HG03469 (cell line): ENCODE measurements around the gene DOC2A.
"Not testable (repeated sequence)": the region's sequence is repeated elsewhere in the genome, so short reads cannot be mapped to it uniquely, and the experiment has no call there.

Experiments used
- ATAC-seq: cut with Tn5 transposase; IDR thresholded peaks from one replicate; pipeline ENCODE4 v1.9.1; 2021; ENCODE audit warnings: mild to moderate bottlenecking, moderate library complexity, moderate number of reproducible peaks; ENCODE audit not compliant: unreplicated experiment

DOC2A gene

GRCh38 chr16:30027588-30028437 is 17.0 kb upstream of the DOC2A start:
- ATAC-seq = no peak

- ATAC-seq = no peak
These were observed 15.6 kb upstream of the DOC2A start for GRCh38 chr16:30026449-30026848.

GRCh38 chr16:30025574-30025973 is 14.7 kb upstream of the DOC2A start:
- no peak for ATAC-seq

DNA sequence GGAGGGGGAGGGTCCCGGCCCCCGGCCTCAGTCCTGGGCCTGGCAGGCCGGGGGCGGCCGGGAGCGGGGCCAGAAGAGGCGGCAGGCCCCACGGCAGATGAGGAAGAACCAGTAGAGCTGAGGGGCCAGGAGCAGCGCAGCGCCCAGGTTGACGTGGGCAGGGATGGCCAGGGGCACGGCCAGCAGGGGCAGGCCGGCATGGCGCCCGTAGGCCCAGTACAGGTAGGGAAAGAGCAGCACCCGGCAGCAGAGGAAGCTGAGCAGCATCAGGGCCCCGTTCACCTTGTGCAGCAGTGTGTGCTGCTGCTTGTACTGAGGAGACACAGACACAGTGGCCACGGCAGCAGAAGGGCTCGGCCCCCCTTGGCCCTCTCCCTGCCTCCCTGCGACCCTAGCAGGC is 14.3 kb upstream of the DOC2A start:
- no peak for ATAC-seq

DNA sequence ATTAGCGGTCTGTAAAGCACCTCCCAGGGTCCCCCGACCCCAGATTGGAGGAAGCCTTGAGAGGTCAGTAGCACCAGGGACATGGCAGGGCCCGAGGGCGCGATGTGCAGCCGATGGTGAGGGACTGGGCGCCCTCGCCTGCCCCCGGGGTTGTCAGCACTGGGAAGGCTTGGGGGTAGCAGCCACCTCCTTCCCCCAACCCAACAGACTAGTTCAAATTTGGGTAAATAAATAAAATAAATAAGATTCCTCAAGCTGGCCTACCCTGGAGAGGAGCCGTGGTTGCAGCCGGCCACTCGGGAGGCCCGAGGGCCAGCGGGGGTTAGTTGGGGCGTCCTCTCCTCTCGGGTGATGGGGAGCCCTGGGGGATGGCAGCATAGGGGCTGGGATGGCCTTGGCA is 13.6 kb upstream of the DOC2A start:
- ATAC-seq = no peak

GRCh38 chr16:30023586-30023985 is 12.8 kb upstream of the DOC2A start:
- ATAC-seq = no peak

GRCh38 chr16:30022887-30023286 is 12.1 kb upstream of the DOC2A start, which contains the start of gene C16orf92:
TSS of gene C16orf92 (plus strand) at chr16:30023198. CDS start at chr16:30023341, 143 bp downstream.
- ATAC-seq = no peak

DNA sequence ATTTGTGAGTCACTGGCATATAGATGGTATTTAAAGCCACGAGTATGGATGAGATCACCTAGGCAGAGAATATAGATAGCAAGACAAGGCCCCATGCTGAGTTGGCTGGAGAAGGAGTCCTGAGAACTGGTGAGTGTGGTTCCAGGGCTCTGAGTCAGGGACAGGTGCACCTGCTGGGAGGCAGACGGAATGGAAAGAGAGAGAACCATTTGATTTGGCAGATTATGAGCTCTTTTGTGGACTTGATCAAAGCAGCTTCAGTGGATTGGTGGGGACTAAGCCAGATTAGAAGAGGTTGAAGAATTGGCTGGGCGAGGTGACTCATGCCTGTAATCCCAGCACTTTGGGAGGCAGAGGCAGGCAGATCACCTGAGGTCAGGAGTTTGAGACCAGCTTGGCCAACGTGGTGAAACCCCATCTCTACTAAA is 7.9 kb upstream of the DOC2A start:
- ATAC-seq = no peak

DNA sequence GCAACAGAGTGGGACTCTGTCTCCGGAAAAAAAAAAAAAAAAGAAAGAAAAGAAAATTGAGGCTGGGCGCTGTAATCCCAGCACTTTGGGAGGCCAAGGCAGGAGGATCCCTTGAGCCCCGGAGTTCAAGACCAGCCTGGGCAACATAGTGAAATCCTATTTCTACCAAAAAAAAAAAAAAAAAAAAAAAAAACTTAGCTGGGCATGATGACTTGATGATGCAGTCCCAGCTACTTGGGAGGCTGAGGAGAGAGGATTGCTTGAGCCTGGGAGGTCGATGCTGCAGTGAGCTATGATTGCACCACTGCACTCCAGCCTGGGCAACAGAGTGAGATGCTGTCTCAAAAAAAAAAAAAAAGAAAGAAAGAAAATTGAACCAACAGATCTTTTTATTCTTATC is 7.1 kb upstream of the DOC2A start:
- not testable (repeated sequence) for ATAC-seq

- ATAC-seq = no peak
These were observed 6.4 kb upstream of the DOC2A start for GRCh38 chr16:30017277-30017656.

DNA sequence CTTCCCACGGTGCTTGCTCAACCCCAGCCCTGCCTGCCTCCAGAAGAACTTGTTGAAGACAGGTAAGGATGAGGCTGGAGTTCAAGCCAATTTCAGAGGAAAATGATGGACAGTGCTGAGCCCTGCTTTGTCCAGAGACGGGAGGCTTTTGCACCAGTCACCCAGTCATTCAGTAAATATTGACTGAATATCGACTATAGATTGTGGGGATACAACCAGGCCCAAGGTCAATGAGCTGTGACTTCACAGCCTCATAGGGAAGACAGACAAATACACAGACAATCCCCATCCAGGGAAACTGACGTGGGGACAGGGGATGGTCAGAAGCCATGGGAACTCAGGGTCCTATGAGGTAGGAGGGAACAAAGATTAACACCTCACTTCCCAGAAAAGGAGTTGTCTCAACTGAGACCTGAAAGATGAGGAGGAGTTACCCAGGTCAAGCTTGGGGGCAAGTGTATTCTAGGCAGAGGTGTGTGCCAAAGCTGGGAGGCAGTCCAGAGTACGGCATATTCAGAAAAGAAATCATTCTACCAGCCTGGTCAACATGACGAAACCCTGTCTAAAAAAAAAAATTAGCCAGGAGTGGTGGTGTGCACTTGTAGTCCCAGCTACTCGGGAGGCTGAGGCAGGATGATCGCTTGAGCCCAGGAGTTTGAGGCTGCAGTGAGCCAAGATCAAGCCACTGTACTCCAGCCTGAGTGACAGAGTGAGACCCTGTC is 5.9 kb upstream of the DOC2A start:
- ATAC-seq = no peak

- ATAC-seq = not testable (repeated sequence)
These were observed 4.6 kb upstream of the DOC2A start for GRCh38 chr16:30015450-30015849.

DNA sequence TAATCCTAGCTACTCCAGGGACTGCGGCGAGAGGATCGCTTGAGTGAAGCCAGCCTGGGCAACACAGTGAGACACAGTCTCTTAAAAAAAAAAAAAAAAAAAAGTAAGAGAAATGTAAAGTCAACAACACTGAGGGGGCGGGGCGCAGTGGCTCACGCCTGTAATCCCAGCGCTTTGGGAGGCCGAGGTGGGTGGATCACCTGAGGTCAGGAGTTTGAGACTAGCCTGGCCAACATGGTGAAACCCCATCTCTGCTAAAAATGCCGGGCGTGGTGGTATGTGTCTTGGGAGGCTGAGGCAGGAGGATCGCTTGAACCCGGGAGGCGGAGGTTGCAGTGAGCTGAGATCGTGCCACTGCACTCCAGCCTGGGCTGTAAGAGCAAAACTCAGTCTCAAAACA is 1.8 kb upstream of the DOC2A start:
- ATAC-seq = not testable (repeated sequence)

DNA sequence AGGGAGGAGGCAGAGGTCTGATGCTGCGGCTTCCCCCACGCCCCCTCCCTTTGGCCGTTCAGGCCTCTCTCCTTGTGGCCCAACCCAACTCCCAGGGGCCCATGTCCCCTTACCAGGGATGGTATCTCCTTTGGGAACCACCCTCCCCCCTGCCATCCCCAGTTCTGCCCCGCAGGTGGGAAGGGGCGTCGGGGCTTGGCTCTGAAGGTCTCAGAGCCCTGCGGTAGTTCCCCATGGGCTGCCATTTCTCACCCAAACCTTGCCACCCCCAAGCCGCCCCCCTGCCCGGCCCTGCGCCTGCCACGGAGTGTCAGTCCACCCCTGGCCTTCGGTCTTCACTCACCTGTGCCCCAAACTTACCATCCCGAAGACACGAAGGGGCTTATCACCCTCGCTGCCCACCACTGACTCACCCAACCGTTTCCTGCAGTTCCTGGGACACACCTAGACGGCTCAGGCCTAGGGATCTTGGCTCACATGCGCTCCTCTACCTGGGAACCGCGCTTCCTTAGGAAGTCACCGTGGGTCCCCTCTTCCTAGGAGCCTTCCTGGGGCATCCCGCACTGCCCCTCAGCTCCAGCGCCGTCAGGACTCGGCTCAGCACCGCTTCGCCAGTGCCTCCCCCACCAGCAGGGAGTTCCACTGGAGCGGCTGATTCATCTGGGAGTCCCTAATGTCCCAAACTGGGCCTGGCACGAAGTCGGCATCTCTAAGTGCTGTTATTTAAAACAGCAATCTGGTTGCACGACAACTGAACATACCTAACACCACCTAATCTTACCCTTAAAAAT is 1.1 kb upstream of the DOC2A start:
- no peak for ATAC-seq

GRCh38 chr16:30009990-30010843 is 610 bp downstream of the DOC2A start:
- ATAC-seq = no peak

GRCh38 chr16:30009085-30009862 is 1.6 kb downstream of the DOC2A start:
- no peak for ATAC-seq

DNA sequence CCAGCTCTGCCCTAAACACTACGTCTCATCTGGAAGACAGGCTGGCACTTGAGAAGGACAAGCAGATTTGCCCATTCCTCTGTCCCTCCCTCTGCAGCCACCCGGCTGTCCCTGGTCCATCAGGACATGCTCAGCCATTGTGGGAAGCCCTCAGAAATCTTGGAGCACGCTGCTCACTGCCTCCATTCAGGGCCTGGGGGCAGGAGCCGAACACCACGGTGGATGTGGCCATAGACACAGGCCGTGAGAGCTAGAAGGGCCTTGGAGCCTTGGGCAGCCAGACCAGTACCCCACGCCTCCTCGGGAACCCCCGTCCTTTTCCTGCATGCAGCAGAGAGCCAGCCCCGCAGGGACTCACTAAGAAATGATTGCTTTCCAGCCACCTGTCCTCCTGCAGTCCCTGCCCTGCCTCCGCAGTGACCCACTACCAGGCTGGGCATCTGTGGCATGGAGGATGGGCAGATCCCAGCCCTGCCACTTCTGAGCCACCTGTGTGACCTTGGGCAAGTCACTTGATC is 3.4 kb downstream of the DOC2A start:
- ATAC-seq = no peak

DNA sequence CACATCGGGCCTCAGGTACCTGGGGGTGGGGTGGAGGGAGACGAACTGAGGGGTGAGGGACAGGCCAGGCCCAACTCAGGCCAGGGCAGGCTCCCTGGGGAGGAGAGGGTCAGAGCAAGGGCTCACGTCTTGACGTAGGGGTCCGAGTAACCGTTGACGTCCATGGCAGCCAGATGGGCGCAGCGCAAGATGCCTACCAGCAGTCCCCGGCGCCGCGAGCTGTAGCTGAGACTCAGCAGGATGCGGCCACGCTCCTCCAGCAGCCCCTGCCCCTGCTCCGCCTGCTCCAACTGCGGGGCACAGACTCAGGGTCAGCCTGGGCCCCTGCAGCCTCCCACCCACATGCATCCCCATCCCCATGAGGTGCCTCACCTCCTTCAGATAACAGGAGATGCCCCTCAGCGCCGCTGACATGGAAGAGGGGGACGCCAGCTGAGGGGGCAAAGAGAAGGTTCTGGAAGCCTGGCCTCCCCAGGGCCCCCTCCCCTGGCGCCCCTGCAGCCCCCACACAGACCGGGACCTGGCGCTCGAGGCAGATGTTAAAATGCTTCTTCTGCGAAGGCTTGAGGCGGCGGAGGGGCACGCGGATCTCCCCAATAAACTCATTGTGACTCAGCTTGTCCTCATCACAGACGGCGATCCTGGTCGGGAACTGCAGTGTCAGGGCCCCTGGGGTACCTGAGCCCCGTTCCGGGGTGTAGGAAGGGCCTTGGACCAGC is 4.0 kb downstream of the DOC2A start:
- no peak for ATAC-seq

GRCh38 chr16:30006095-30006473 is 4.7 kb downstream of the DOC2A start:
- ATAC-seq = no peak
